Measurements from ENCODE around the gene SLC39A10.

Gene SLC39A10

GRCh38 chr2:195756218-195756942 is 99.4 kb downstream of the SLC39A10 start:
- TF ChIP-seq CTCF (IDR thresholded peaks at IDR 0.05; ENCODE audit: insufficient read depth, low read length, poor library complexity, severe bottlenecking), result no peak
- DNase-seq (ENCODE audit: extremely low read depth, insufficient read length), result no peak

DNA sequence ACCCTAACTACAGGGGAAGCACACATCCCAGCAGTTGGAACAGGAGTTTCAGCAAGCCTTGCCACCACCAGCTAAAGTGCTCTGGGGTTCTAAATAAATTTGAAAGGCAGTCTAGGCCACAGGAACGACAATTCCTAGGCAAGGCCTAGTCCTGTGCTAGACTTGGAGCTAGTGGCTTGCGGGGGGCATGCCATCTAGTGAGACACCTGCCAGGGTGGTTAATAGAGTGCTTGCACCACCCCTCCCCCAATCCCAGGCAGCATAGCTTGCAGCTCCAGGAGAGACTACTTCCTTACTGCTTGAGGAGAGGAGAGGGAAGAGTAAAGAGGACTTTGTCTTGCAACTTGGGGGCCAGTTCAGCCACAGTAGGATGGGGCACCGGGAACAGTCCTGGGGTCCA is 101.8 kb downstream of the SLC39A10 start:
- no peak for TF ChIP-seq CTCF (IDR thresholded peaks at IDR 0.05; ENCODE audit: insufficient read depth, low read length, poor library complexity, severe bottlenecking)
- DNase-seq (ENCODE audit: extremely low read depth, insufficient read length), result no peak
- no peaks in the 10 kb centered on the region for H3K36me3 ChIP-seq (ENCODE audit: control insufficient read depth, insufficient read depth, low read length)
- no peaks in the 10 kb centered on the region for H3K27me3 ChIP-seq (replicated peaks; ENCODE audit: control insufficient read depth, insufficient read depth, low read length)
- no peak overlapping the region for H3K4me3 ChIP-seq (replicated peaks; ENCODE audit: low read depth, low read length)

More at GRCh38 chr2:195756218-195756942, 99.4 kb downstream of the SLC39A10 start:
- H3K4me3 ChIP-seq (replicated peaks; ENCODE audit: low read depth, low read length), result no peak overlapping the region
- H3K36me3 ChIP-seq (ENCODE audit: control insufficient read depth, insufficient read depth, low read length), result no peaks in the 10 kb centered on the region
- H3K27me3 ChIP-seq (replicated peaks; ENCODE audit: control insufficient read depth, insufficient read depth, low read length), result no peaks in the 10 kb centered on the region

- Histone ChIP-seq H3K27me3 (replicated peaks; ENCODE audit: control insufficient read depth, insufficient read depth, low read length) (no peaks in the 10 kb centered on the region), H3K36me3 (ENCODE audit: control insufficient read depth, insufficient read depth, low read length) (no peaks in the 10 kb centered on the region), H3K4me3 (replicated peaks; ENCODE audit: low read depth, low read length) (no peak overlapping the region)
- TF ChIP-seq CTCF (IDR thresholded peaks at IDR 0.05; ENCODE audit: insufficient read depth, low read length, poor library complexity, severe bottlenecking), result no peak
- no peak for DNase-seq (ENCODE audit: extremely low read depth, insufficient read length)
These were observed 102.9 kb downstream of the SLC39A10 start for GRCh38 chr2:195759877-195760276.

GRCh38 chr2:195763866-195764265 is 106.8 kb downstream of the SLC39A10 start:
- no peaks in the 10 kb centered on the region for H3K27me3 ChIP-seq (replicated peaks; ENCODE audit: control insufficient read depth, insufficient read depth, low read length)
- no peak for TF ChIP-seq CTCF (IDR thresholded peaks at IDR 0.05; ENCODE audit: insufficient read depth, low read length, poor library complexity, severe bottlenecking)
- H3K36me3 ChIP-seq (ENCODE audit: control insufficient read depth, insufficient read depth, low read length), result no peaks in the 10 kb centered on the region
- no peak overlapping the region for H3K4me3 ChIP-seq (replicated peaks; ENCODE audit: low read depth, low read length)
- no peak for DNase-seq (ENCODE audit: extremely low read depth, insufficient read length)

DNA sequence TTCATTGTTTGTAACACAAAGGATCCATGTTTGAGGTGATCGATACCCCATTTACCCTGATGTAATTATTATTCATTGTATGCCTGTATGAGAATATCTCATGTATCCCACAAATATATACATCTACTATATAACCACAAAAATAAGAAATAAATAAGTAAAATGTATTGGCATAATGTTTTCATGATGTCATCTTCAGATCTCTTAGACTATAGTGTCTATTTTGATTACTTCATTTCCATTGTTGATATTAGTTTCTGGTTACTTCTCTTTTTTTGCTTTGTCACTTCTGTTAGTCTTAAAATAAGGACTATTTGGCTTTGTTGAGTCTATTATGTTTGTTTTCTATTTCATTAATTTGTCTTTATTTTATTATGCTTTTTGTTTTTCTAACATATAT is 109.7 kb downstream of the SLC39A10 start:
- Histone ChIP-seq H3K27me3 (replicated peaks; ENCODE audit: control insufficient read depth, insufficient read depth, low read length) (no peaks in the 10 kb centered on the region), H3K4me3 (replicated peaks; ENCODE audit: low read depth, low read length) (no peak overlapping the region), H3K36me3 (ENCODE audit: control insufficient read depth, insufficient read depth, low read length) (no peaks in the 10 kb centered on the region)
- no peak for DNase-seq (ENCODE audit: extremely low read depth, insufficient read length)
- no peak for TF ChIP-seq CTCF (IDR thresholded peaks at IDR 0.05; ENCODE audit: insufficient read depth, low read length, poor library complexity, severe bottlenecking)

DNA sequence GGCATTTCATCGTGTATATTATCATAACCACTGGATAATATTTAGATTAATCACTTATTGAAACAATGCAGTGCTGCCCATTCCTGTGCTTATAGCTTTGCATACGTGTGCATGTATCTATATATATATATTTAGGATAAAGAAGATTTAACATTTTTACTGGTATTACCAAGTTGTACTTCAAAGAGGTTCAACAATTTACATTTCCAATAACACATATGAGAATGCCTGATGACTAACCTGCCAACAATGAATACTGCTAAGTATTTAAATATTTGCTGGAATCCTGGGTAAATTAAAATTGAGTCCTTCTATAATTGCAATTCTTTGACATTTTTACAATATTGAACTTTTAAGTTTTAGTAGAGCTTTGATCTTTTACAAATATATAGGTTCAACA is 111.4 kb downstream of the SLC39A10 start:
- no peak overlapping the region for H3K4me3 ChIP-seq (replicated peaks; ENCODE audit: low read depth, low read length)
- DNase-seq (ENCODE audit: extremely low read depth, insufficient read length), result no peak
- TF ChIP-seq CTCF (IDR thresholded peaks at IDR 0.05; ENCODE audit: insufficient read depth, low read length, poor library complexity, severe bottlenecking), result no peak
- H3K27me3 ChIP-seq (replicated peaks; ENCODE audit: control insufficient read depth, insufficient read depth, low read length), result no peaks in the 10 kb centered on the region
- H3K36me3 ChIP-seq (ENCODE audit: control insufficient read depth, insufficient read depth, low read length), result no peaks in the 10 kb centered on the region

Data from GM06990 (cell line).